HEK293 (cell line): ENCODE data around the gene SFRP4.

Source experiments
- CTCF ChIA-PET: fragments of 350-600 bp; formaldehyde crosslinking; extraction: SDS; loops from one replicate; lab custom pipeline; 2021; ENCODE audit warnings: antibody characterized with exemption; lab: Yijun Ruan, JAX
- POLR2A ChIA-PET: fragments of 300-600 bp; formaldehyde crosslinking; extraction: SDS; loops from one replicate; lab custom pipeline; 2020; ENCODE audit warnings: antibody characterized with exemption, inconsistent platforms; lab: Yijun Ruan, JAX
- H3K27ac ChIP-seq: fragments of 200-500 bp; sonication (Bioruptor generic); 2 replicates; pipeline ENCODE4 v1.5.1; 2014; ENCODE audit warnings: low read depth, low read length, control low read depth, inconsistent platforms; ENCODE audit errors: extremely low read depth
- H3K36me3 ChIP-seq, 2 experiments: fragments of 200-500 bp in 1 of 2; sonication (Bioruptor generic) in 1 of 2; 1 replicate in 1 of 2; 2 replicates in 1 of 2; pipeline ENCODE4 v1.5.1; 2014 to 2017; ENCODE audit warnings: inconsistent platforms in 2 of 2, low read length in 2 of 2; ENCODE audit not compliant: control insufficient read depth in 2 of 2, insufficient read depth in 1 of 2
- H3K4me1 ChIP-seq: fragments of 200-500 bp; sonication (Bioruptor generic); 2 replicates; pipeline ENCODE4 v1.5.1; 2014; ENCODE audit warnings: mild to moderate bottlenecking, low read length, inconsistent platforms; ENCODE audit not compliant: control insufficient read depth, insufficient read depth
- H3K4me3 ChIP-seq: 2 replicates; pipeline ENCODE4 v1.5.1; 2011; ENCODE audit warnings: low read depth, mild to moderate bottlenecking, control low read depth, low read length, moderate library complexity
- H3K9me3 ChIP-seq: fragments of 200-500 bp; sonication (Bioruptor generic); 2 replicates; pipeline ENCODE4 v1.5.1; 2014; ENCODE audit warnings: low read depth, low read length, inconsistent platforms; ENCODE audit not compliant: control insufficient read depth, insufficient read depth
- KLF16 ChIP-seq: fragments of 450-650 bp; formaldehyde crosslinking; IDR thresholded peaks from 2 replicates; pipeline ENCODE4 v1.5.1; 2017; ENCODE audit warnings: missing biosample characterization, missing genetic modification characterization
- MZF1 ChIP-seq: fragments of 450-650 bp; formaldehyde crosslinking; IDR thresholded peaks from 2 replicates; pipeline ENCODE4 v1.5.1; 2017; ENCODE audit warnings: missing biosample characterization, missing genetic modification characterization, borderline replicate concordance
- OSR2 ChIP-seq: fragments of 450-650 bp; formaldehyde crosslinking; IDR thresholded peaks from 2 replicates; pipeline ENCODE4 v1.5.1; 2016; ENCODE audit warnings: missing biosample characterization, missing genetic modification characterization
- ZBTB21 ChIP-seq: fragments of 450-650 bp; formaldehyde crosslinking; IDR thresholded peaks from 2 replicates; pipeline ENCODE4 v1.5.1; 2017; ENCODE audit warnings: missing biosample characterization, missing genetic modification characterization
- ZNF10 ChIP-seq: fragments of 450-650 bp; formaldehyde crosslinking; IDR thresholded peaks from 2 replicates; pipeline ENCODE4 v1.5.1; 2017; ENCODE audit warnings: missing biosample characterization, missing genetic modification characterization
- ZNF169 ChIP-seq: fragments of 450-650 bp; formaldehyde crosslinking; IDR thresholded peaks from 2 replicates; pipeline ENCODE4 v1.5.1; 2016; ENCODE audit warnings: missing biosample characterization, missing genetic modification characterization
- ZNF175 ChIP-seq: fragments of 450-650 bp; formaldehyde crosslinking; IDR thresholded peaks from 2 replicates; pipeline ENCODE4 v1.5.1; 2016; ENCODE audit warnings: missing biosample characterization, missing genetic modification characterization
- ZNF202 ChIP-seq: fragments of 450-650 bp; formaldehyde crosslinking; IDR thresholded peaks from 2 replicates; pipeline ENCODE4 v1.5.1; 2016; ENCODE audit warnings: missing biosample characterization, missing genetic modification characterization, borderline replicate concordance
- ZNF239 ChIP-seq: fragments of 450-650 bp; formaldehyde crosslinking; IDR thresholded peaks from 2 replicates; pipeline ENCODE4 v1.5.1; 2016; ENCODE audit warnings: missing biosample characterization, missing genetic modification characterization
- ZNF266 ChIP-seq: fragments of 450-650 bp; formaldehyde crosslinking; IDR thresholded peaks from 2 replicates; pipeline ENCODE4 v1.5.1; 2016; ENCODE audit warnings: missing biosample characterization, missing genetic modification characterization, low read depth
- ZNF426 ChIP-seq: fragments of 450-650 bp; formaldehyde crosslinking; IDR thresholded peaks from 2 replicates; pipeline ENCODE4 v1.5.1; 2017; ENCODE audit warnings: missing biosample characterization, missing genetic modification characterization, mild to moderate bottlenecking, inconsistent platforms, moderate library complexity
- ZNF473 ChIP-seq: fragments of 450-650 bp; formaldehyde crosslinking; IDR thresholded peaks from 2 replicates; pipeline ENCODE4 v1.5.1; 2017; ENCODE audit warnings: missing biosample characterization, missing genetic modification characterization
- ZNF501 ChIP-seq: fragments of 450-650 bp; formaldehyde crosslinking; IDR thresholded peaks from 2 replicates; pipeline ENCODE4 v1.5.1; 2016; ENCODE audit warnings: missing biosample characterization, missing genetic modification characterization
- ZNF548 ChIP-seq: fragments of 450-650 bp; formaldehyde crosslinking; IDR thresholded peaks from 2 replicates; pipeline ENCODE4 v1.5.1; 2016; ENCODE audit warnings: missing biosample characterization, missing genetic modification characterization
- ZNF558 ChIP-seq: fragments of 450-650 bp; formaldehyde crosslinking; IDR thresholded peaks from 2 replicates; pipeline ENCODE4 v1.5.1; 2016; ENCODE audit warnings: missing biosample characterization, missing genetic modification characterization
- ZNF571 ChIP-seq: fragments of 450-650 bp; formaldehyde crosslinking; IDR thresholded peaks from 2 replicates; pipeline ENCODE4 v1.5.0; 2017; ENCODE audit warnings: missing biosample characterization, missing genetic modification characterization
- ZNF629 ChIP-seq: fragments of 450-650 bp; formaldehyde crosslinking; IDR thresholded peaks from 2 replicates; pipeline ENCODE4 v1.5.1; 2017; ENCODE audit warnings: missing biosample characterization, missing genetic modification characterization
- TF ChIP-seq, protein P1 (sequence below): fragments of 450-650 bp; IDR thresholded peaks from 2 replicates; pipeline ENCODE4 v1.5.1; 2018; ENCODE audit warnings: missing biosample characterization, mild to moderate bottlenecking, missing genetic modification characterization
- TF ChIP-seq, protein P2 (sequence below): fragments of 450-650 bp; formaldehyde crosslinking; IDR thresholded peaks from 2 replicates; pipeline ENCODE4 v1.5.1; 2016; ENCODE audit warnings: missing biosample characterization, missing genetic modification characterization
- TF ChIP-seq, protein P3 (sequence below): fragments of 450-650 bp; formaldehyde crosslinking; IDR thresholded peaks from 2 replicates; pipeline ENCODE4 v1.5.1; 2016; ENCODE audit warnings: missing biosample characterization, missing genetic modification characterization, low read depth
- TF ChIP-seq, protein P4 (sequence below): fragments of 450-650 bp; formaldehyde crosslinking; IDR thresholded peaks from 2 replicates; pipeline ENCODE4 v1.5.1; 2016; ENCODE audit warnings: missing biosample characterization, missing genetic modification characterization

SFRP4 gene

GRCh38 chr7:37947138-37947940 lies 30.7 kb upstream of the SFRP4 start:
- H3K27ac ChIP-seq, result no peak overlapping the region
- H3K4me3 ChIP-seq, result no peak overlapping the region
- TF ChIP-seq KLF16 (tag by site-specific recombination), result no peak
- TF ChIP-seq, protein P1, sequence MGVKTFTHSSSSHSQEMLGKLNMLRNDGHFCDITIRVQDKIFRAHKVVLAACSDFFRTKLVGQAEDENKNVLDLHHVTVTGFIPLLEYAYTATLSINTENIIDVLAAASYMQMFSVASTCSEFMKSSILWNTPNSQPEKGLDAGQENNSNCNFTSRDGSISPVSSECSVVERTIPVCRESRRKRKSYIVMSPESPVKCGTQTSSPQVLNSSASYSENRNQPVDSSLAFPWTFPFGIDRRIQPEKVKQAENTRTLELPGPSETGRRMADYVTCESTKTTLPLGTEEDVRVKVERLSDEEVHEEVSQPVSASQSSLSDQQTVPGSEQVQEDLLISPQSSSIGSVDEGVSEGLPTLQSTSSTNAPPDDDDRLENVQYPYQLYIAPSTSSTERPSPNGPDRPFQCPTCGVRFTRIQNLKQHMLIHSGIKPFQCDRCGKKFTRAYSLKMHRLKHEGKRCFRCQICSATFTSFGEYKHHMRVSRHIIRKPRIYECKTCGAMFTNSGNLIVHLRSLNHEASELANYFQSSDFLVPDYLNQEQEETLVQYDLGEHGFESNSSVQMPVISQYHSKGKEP (tag by site-specific recombination), result no peak
- TF ChIP-seq ZNF501 (tag by site-specific recombination), result no peak
- TF ChIP-seq, protein P2, sequence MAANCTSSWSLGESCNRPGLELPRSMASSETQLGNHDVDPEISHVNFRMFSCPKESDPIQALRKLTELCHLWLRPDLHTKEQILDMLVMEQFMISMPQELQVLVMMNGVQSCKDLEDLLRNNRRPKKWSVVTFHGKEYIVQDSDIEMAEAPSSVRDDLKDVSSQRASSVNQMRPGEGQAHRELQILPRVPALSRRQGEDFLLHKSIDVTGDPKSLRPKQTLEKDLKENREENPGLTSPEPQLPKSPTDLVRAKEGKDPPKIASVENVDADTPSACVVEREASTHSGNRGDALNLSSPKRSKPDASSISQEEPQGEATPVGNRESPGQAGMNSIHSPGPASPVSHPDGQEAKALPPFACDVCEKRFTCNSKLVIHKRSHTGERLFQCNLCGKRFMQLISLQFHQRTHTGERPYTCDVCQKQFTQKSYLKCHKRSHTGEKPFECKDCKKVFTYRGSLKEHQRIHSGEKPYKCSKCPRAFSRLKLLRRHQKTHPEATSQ (tag by site-specific recombination), result no peak
- TF ChIP-seq, all 188 proteins: peak for 0
- ChIA-PET CTCF (no interaction called here), POLR2A (interaction anchor here (0.7 kb wide), 1 partner anchor 8 kb away, joined by 4 read pairs; no protein-coding TSS in a partner anchor)
- H3K9me3 ChIP-seq, result no peaks in the 10 kb centered on the region
- H3K4me1 ChIP-seq, result no peaks in the 10 kb centered on the region; the same call in 1 of the 2 replicates
- no peaks in the 10 kb centered on the region for H3K36me3 ChIP-seq

- TF ChIP-seq ZNF266 (tag by site-specific recombination), result peak; percentile 51; the same call in 1 of the 2 replicates
- TF ChIP-seq, protein P3, sequence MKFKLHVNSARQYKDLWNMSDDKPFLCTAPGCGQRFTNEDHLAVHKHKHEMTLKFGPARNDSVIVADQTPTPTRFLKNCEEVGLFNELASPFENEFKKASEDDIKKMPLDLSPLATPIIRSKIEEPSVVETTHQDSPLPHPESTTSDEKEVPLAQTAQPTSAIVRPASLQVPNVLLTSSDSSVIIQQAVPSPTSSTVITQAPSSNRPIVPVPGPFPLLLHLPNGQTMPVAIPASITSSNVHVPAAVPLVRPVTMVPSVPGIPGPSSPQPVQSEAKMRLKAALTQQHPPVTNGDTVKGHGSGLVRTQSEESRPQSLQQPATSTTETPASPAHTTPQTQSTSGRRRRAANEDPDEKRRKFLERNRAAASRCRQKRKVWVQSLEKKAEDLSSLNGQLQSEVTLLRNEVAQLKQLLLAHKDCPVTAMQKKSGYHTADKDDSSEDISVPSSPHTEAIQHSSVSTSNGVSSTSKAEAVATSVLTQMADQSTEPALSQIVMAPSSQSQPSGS (tag by site-specific recombination), result peak; percentile 71
- TF ChIP-seq ZNF629 (tag by site-specific recombination), result peak; percentile 68
- TF ChIP-seq ZBTB21 (tag by site-specific recombination), result peak; percentile 55; the same call in 1 of the 2 replicates
- no peak for TF ChIP-seq MZF1 (tag by site-specific recombination)
- TF ChIP-seq, protein P4, sequence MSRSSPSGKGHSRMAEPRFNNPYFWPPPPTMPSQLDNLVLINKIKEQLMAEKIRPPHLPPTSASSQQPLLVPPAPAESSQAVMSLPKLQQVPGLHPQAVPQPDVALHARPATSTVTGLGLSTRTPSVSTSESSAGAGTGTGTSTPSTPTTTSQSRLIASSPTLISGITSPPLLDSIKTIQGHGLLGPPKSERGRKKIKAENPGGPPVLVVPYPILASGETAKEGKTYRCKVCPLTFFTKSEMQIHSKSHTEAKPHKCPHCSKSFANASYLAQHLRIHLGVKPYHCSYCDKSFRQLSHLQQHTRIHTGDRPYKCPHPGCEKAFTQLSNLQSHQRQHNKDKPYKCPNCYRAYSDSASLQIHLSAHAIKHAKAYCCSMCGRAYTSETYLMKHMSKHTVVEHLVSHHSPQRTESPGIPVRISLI (tag by site-specific recombination), result 0 out of 2 replicates have a peak, but pooled peaks have one; percentile 26
- TF ChIP-seq ZNF169 (tag by site-specific recombination), result no peak
- TF ChIP-seq ZNF571 (tag by site-specific recombination), result no peak
- TF ChIP-seq, all 188 proteins: peak for 5
- no peaks in the 10 kb centered on the region for H3K36me3 ChIP-seq
- H3K4me1 ChIP-seq, result no peaks in the 10 kb centered on the region; the same call in 1 of the 2 replicates
- no peak overlapping the region for H3K4me3 ChIP-seq
- ChIA-PET CTCF (no interaction called here), POLR2A (no interaction called here)
- H3K9me3 ChIP-seq, result no peaks in the 10 kb centered on the region
- no peak overlapping the region for H3K27ac ChIP-seq
Measured at GRCh38 chr7:37945336-37945735, 28.7 kb upstream of the SFRP4 start.

DNA sequence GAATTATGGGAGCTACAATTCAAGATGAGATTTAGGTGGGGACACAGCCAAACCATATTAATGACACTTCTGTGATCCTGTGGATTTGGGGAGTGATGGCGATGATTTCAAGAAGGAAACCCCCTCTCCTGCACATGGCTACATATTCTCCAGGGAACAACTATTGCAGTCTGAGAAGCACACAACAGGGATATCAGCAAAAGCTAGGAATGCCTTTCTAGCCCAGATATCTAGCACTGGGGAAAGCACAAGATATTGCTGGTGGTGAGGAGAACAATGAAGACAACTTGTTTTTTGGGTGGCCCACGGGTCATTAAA lies 28.1 kb upstream of the SFRP4 start:
- Histone ChIP-seq H3K9me3 (no peaks in the 10 kb centered on the region), H3K27ac (no peak overlapping the region), H3K4me1 (no peaks in the 10 kb centered on the region; the same call in 1 of the 2 replicates), H3K36me3 (no peaks in the 10 kb centered on the region), H3K4me3 (no peak overlapping the region)
- TF ChIP-seq ZNF426 (tag by site-specific recombination), result no peak
- TF ChIP-seq ZNF558 (tag by site-specific recombination), result no peak
- no peak for TF ChIP-seq ZNF175
- TF ChIP-seq ZNF202 (tag by site-specific recombination), result no peak
- TF ChIP-seq OSR2 (tag by site-specific recombination), result no peak
- TF ChIP-seq ZNF473 (tag by site-specific recombination), result no peak
- TF ChIP-seq ZNF10 (tag by site-specific recombination), result no peak
- no peak for TF ChIP-seq ZNF239 (tag by site-specific recombination)
- no peak for TF ChIP-seq ZNF548 (tag by site-specific recombination)
- ChIA-PET CTCF (interaction anchor here (0.9 kb wide), 1 partner anchor 125 kb away, joined by 3 read pairs; no protein-coding TSS in a partner anchor), POLR2A (no interaction called here)
